GM12878 (cell line): Measurements from ENCODE around the gene CTSW. TPM values are rescaled to one million over a fixed set of nuclear protein-coding genes. Genes with fewer than 3 reads are reported as not detected.

Experiments
- ATAC-seq: fragments of 200-7000 bp; cut with Tn5 transposase; 3 replicates; pipeline ENCODE4 v1.9.1; 2020; ENCODE audit warnings: mild to moderate bottlenecking, moderate library complexity
- BruUV-seq: library from RNA; stranded (reverse); fragments of 400-500 nt; replicated peaks from 2 replicates; lab custom pipeline; 2021; lab: Mats Ljungman, UMichigan
- CTCF ChIA-PET: fragments of 300-600 bp; sonication (Branson Sonifier 250); formaldehyde crosslinking; extraction: SDS; loops from one replicate; lab custom pipeline; 2021; ENCODE audit warnings: inconsistent platforms; lab: Yijun Ruan, JAX
- POLR2A ChIA-PET: fragments of 350-600 bp; formaldehyde crosslinking; extraction: SDS; loops from one replicate; lab custom pipeline; 2021; ENCODE audit warnings: inconsistent platforms; lab: Charles Lee
- RAD21 ChIA-PET: fragments of 300-600 bp; sonication (Branson Sonifier 250); formaldehyde crosslinking; loops from one replicate; lab custom pipeline; 2023; ENCODE audit warnings: antibody characterized with exemption; ENCODE audit not compliant: unreplicated experiment; lab: Charles Lee
- SMC1A ChIA-PET: fragments of 300-600 bp; sonication (Branson Sonifier 250); formaldehyde crosslinking; loops from one replicate; lab custom pipeline; 2023; ENCODE audit not compliant: unreplicated experiment, uncharacterized antibody; lab: Charles Lee
- DNase-seq: peaks from one replicate; pipeline ENCODE4 v3.0.0-alpha.2; 2011; ENCODE audit warnings: low read depth, low spot score
- FAIRE-seq: peaks from 3 replicates; lab custom pipeline; 2011; peaks lifted over from hg19 to GRCh38; lab: Jason Lieb, UNC
- H2AFZ ChIP-seq: 2 replicates; pipeline ENCODE4 v1.6.0; 2011; ENCODE audit warnings: low read depth, low read length, control low read depth; ENCODE audit not compliant: control insufficient read depth
- H3K27ac ChIP-seq: 2 replicates; pipeline ENCODE4 v1.5.1; 2011; ENCODE audit warnings: control low read depth; ENCODE audit not compliant: control insufficient read depth, insufficient read depth
- H3K27me3 ChIP-seq, 2 experiments: replicated peaks in 1 of 2; 2 replicates each; pipeline versions ENCODE4 v1.6.0 to v1.6.1; 2011; ENCODE audit warnings: low read length in 1 of 2; ENCODE audit not compliant: control insufficient read depth in 2 of 2, insufficient read depth in 2 of 2
- H3K36me3 ChIP-seq, 2 experiments: 2 replicates each; pipeline ENCODE4 v1.5.1; 2011; ENCODE audit warnings: low read length in 1 of 2; ENCODE audit not compliant: control insufficient read depth in 2 of 2, insufficient read depth in 2 of 2
- H3K4me1 ChIP-seq: 2 replicates; pipeline ENCODE4 v1.6.1; 2011; ENCODE audit warnings: mild to moderate bottlenecking, low read length, moderate library complexity, mixed read lengths; ENCODE audit not compliant: control insufficient read depth, insufficient read depth
- H3K4me2 ChIP-seq: 2 replicates; pipeline ENCODE4 v1.6.0; 2011; ENCODE audit warnings: control low read depth; ENCODE audit not compliant: control insufficient read depth, insufficient read depth
- H3K4me3 ChIP-seq: fragments of 200-600 bp; sonication (generic); 2 replicates; pipeline ENCODE4 v1.5.1; 2016
- H3K79me2 ChIP-seq: 2 replicates; pipeline ENCODE4 v1.6.0; 2011; ENCODE audit warnings: low read length; ENCODE audit not compliant: control insufficient read depth, insufficient read depth
- H3K9ac ChIP-seq: 2 replicates; pipeline ENCODE4 v1.8.0; 2011; ENCODE audit warnings: low read length, control low read depth, mixed read lengths; ENCODE audit not compliant: control insufficient read depth, insufficient read depth
- H3K9me3 ChIP-seq: replicated peaks from 3 replicates; pipeline ENCODE4 v1.5.1; 2011; ENCODE audit warnings: mild to moderate bottlenecking, low read length; ENCODE audit not compliant: control insufficient read depth, insufficient read depth
- H4K20me1 ChIP-seq: 2 replicates; pipeline ENCODE4 v1.6.0; 2011; ENCODE audit not compliant: control insufficient read depth, insufficient read depth
- CEBPB ChIP-seq, 2 experiments: fragments of 150-350 bp in 1 of 2; IDR thresholded peaks; 2 replicates each; pipeline ENCODE4 v1.6.1; 2012 to 2014; ENCODE audit warnings: low read depth in 2 of 2, low read length in 2 of 2, borderline replicate concordance in 1 of 2, inconsistent platforms in 1 of 2
- MAX ChIP-seq: IDR thresholded peaks from 2 replicates; pipeline ENCODE4 v1.6.1; 2012; ENCODE audit warnings: low read depth, low read length, improper control_type of control experiment
- POLR2AphosphoS2 ChIP-seq: IDR thresholded peaks from 2 replicates; pipeline ENCODE4 v1.6.1; 2011; ENCODE audit warnings: low read depth, mild to moderate bottlenecking, low read length, improper control_type of control experiment, moderate library complexity
- POLR2AphosphoS5 ChIP-seq: IDR thresholded peaks from 2 replicates; pipeline ENCODE4 v1.6.1; 2011; ENCODE audit warnings: mild to moderate bottlenecking, low read length, inconsistent platforms
- YBX1 ChIP-seq: fragments of 450-650 bp; IDR thresholded peaks from 2 replicates; pipeline ENCODE4 v1.6.1; 2016; ENCODE audit warnings: antibody characterized with exemption
- ZBED1 ChIP-seq: IDR thresholded peaks from 2 replicates; pipeline ENCODE4 v1.6.1; 2016; ENCODE audit warnings: borderline replicate concordance
- ZNF274 ChIP-seq: IDR thresholded peaks from one replicate; pipeline ENCODE4 v1.8.0; 2011; ENCODE audit not compliant: insufficient read length, insufficient read depth
- WGBS: methylation state at CpG from one replicate; pipeline ENCODE4 v1.1.6; 2016; ENCODE audit warnings: low lambda C conversion rate; ENCODE audit not compliant: insufficient replicate concordance, insufficient coverage; ENCODE audit errors: missing lambda C conversion rate; 5-methylcytosine and 5-hydroxymethylcytosine counted together
- in situ Hi-C: fragments of 300-500 bp; cut with MboI; formaldehyde crosslinking; loops from 9 replicates; pipeline ENCODE4 v1.14.3; 2018; ENCODE audit warnings: mixed read lengths
- intact Hi-C: fragments of 100-400 bp; cut with micrococcal nuclease; formaldehyde crosslinking; loops from one replicate; pipeline ENCODE4 v1.14.2; 2022; ENCODE audit not compliant: unreplicated experiment
- polyA plus RNA-seq, 11 experiments: library from polyadenylated mRNA; depleted of rRNA in 4 of 11; unstranded in 6 of 11; stranded (reverse) in 5 of 11; fragments of >200 nt; fragmentation: Nextera tagmentation in 4 of 11; fragmentation: Illumina TruSeq in 1 of 11; extraction: Ambion mirVana in 4 of 11; extraction: Trizol in 1 of 11; gene quantifications; 1 replicate in 1 of 11; 2 replicates in 10 of 11; pipeline versions ENCODE4 v1.2.1 to v1.2.3, GENCODE V29; 2011 to 2016; ENCODE audit warnings: inconsistent platforms in 2 of 11, missing spikeins in 2 of 11, low read depth in 1 of 11
- total RNA-seq, 4 experiments: library from RNA; depleted of rRNA in 3 of 4; stranded (reverse); fragments of >200 nt in 3 of 4; fragmentation: Illumina TruSeq in 1 of 4; extraction: Trizol in 1 of 4; gene quantifications; 2 replicates each; pipeline versions ENCODE4 v1.2.1 to v1.2.3, GENCODE V29; 2013 to 2021

CTSW gene
- total and polyA plus RNA-seq, 10 of the 15 experiments (the other 5 are each of a cell fraction or from before 2014, with no cell fraction given) = 0.53 to 12.0 (median 1.7) TPM

- POLR2A ChIA-PET = interaction anchor here (1.2 to 7.4 kb wide), 8 partner anchors 9 to 80 kb away, joined by 3 to 155 read pairs (median 3); partner anchors contain the start of genes CFL1, FOSL1, MUS81 and SART1
- 13% methylated on average over 10 of the region's 10 CpGs for WGBS
- H3K79me2 ChIP-seq = peaks cover 49% of the 10 kb centered on the region
- in situ Hi-C loops = no loop called here
- intact Hi-C loops = loop anchor here (5.0 to 10.0 kb wide), 2 partner anchors 35 to 242 kb away; no protein-coding TSS in a partner anchor
- peak; percentile 26; the same call in 1 of the 2 replicates for TF ChIP-seq POLR2AphosphoS5
- no peak for TF ChIP-seq YBX1
- no peak; the same call in 1 of the 2 replicates for TF ChIP-seq ZBED1
- no peak for TF ChIP-seq MAX
- TF ChIP-seq CEBPB (IDR thresholded peaks at IDR 0.05; ENCODE audit: borderline replicate concordance in 1 of 2, low read depth in 2 of 2, low read length in 2 of 2) = no peak
- no peak for TF ChIP-seq ZNF274
- TF ChIP-seq POLR2AphosphoS2 = peak; percentile 74
- TF ChIP-seq, all 136 proteins: peak for 2
- 0 out of 2 replicates have a peak overlapping the region, but pooled peaks have one; percentile 22 for H3K27ac ChIP-seq
- ATAC-seq (no peak), FAIRE-seq (no peak), DNase-seq (no peak)
- peak overlapping the region; percentile 94 for H3K9ac ChIP-seq
- ChIA-PET CTCF (interaction anchor here (0.8 to 9.2 kb wide), 12 partner anchors 8 to 181 kb away, joined by 3 to 146 read pairs (median 4); partner anchors contain the start of genes BANF1, CFL1, EIF1AD and MUS81), SMC1A (interaction anchor here (1.1 to 6.7 kb wide), 5 partner anchors 9 to 96 kb away, joined by 3 to 52 read pairs (median 12); partner anchors contain the start of genes CFL1 and MUS81), RAD21 (interaction anchor here (1.3 to 8.0 kb wide), 5 partner anchors 8 to 70 kb away, joined by 4 to 76 read pairs (median 18); partner anchors contain the start of genes C11orf68, CFL1, FOSL1 and MUS81)
- no peaks in the 10 kb centered on the region for H3K27me3 ChIP-seq
- peak overlapping the region; percentile 98 for H3K4me3 ChIP-seq
- BruUV-seq = no TSS peak
- peaks cover 27% of the 10 kb centered on the region for H3K4me1 ChIP-seq
- no peak overlapping the region for H2AFZ ChIP-seq
- no peaks in the 10 kb centered on the region for H3K36me3 ChIP-seq
- H3K4me2 ChIP-seq = peak overlapping the region; percentile 99
- no peaks in the 10 kb centered on the region for H3K9me3 ChIP-seq
- no peaks in the 10 kb centered on the region for H4K20me1 ChIP-seq
Measured at GRCh38 chr11:65892661-65893317, 13.2 kb downstream of the CTSW start.
